ENCODE data around the gene KIAA0753. TPM values are rescaled to one million over a fixed set of nuclear protein-coding genes. Genes with fewer than 3 reads are reported as not detected.

The KIAA0753 gene
- polyA plus RNA-seq, 3 donors from 2014 or later: 0.19 to 2.0 (median 1.1) TPM

GRCh38 chr17:6632530-6632929 lies 8.0 kb downstream of the KIAA0753 start:
- H3K27me3 Mint-ChIP-seq (ENCODE audit: low read depth in 3 of 3): peaks cover 0 to 2% (median 0%) of the 10 kb centered on the region in 3 donors
- DNase-seq: no peak
- peaks cover 3 to 8% of the 10 kb centered on the region in 2 donors for H3K4me1 Mint-ChIP-seq
- no peak overlapping the region for H3K4me3 Mint-ChIP-seq
- no peak overlapping the region for H3K27ac Mint-ChIP-seq
- H3K9me3 Mint-ChIP-seq: no peaks in the 10 kb centered on the region
- peaks cover 27 to 48% (median 35%) of the 10 kb centered on the region in 3 donors for H3K36me3 Mint-ChIP-seq

GRCh38 chr17:6630390-6630789 lies 10.1 kb downstream of the KIAA0753 start:
- Mint-ChIP-seq H3K36me3 (peaks cover 27 to 57% (median 35%) of the 10 kb centered on the region in 3 donors), H3K27me3 (ENCODE audit: low read depth in 3 of 3) (peaks cover 0 to 2% (median 0%) of the 10 kb centered on the region in 3 donors)

DNA sequence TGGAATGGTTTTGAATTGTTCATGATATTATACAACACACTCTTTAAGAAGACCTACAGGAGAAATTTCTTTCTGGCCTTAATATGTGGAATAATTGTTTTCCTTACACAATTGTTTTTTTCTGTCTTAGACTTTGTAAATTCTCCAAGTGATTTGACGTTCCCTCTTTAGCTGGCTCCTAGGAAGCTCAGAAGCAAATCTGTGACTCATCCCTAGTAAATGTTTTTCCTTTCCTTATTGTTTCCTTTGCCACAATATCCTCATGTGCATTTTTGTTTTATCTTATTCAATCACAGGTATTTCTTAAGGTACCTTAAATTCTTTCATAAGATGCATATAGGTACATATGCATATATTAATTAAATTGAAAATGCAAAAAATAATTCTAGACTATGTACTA lies 13.5 kb downstream of the KIAA0753 start:
- Mint-ChIP-seq H3K27ac (no peak overlapping the region), H3K4me1 (peaks cover 6 to 19% of the 10 kb centered on the region in 2 donors), H3K27me3 (ENCODE audit: low read depth in 3 of 3) (peaks cover 0 to 2% (median 0%) of the 10 kb centered on the region in 3 donors), H3K9me3 (no peaks in the 10 kb centered on the region), H3K36me3 (peaks cover 22 to 46% (median 34%) of the 10 kb centered on the region in 3 donors), H3K4me3 (no peak overlapping the region)
- no peak for DNase-seq

More at GRCh38 chr17:6630390-6630789, 10.1 kb downstream of the KIAA0753 start:
- Mint-ChIP-seq H3K4me3 (no peak overlapping the region), H3K27ac (no peak overlapping the region), H3K9me3 (no peaks in the 10 kb centered on the region), H3K4me1 (peaks cover 6 to 19% of the 10 kb centered on the region in 2 donors)
- no peak for DNase-seq

DNA sequence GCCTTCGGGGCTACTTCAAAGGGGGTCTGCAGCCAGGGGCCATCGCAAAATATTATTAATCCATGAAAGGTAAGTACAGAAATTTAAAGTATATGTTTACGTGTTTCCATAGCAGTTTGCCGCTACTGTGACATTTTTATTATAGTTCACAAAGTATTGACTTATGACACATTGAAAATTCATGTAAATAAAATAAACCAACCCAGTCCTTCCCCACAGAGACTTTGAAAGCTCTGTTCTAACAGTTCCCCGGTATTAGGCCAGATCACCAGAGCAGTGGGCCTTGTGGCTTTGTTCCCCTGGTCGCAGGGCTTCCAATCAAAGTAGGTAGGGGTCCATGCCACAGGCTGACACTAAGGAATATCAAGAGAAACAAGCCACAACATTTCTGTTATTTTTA lies 13.9 kb downstream of the KIAA0753 start:
- no peaks in the 10 kb centered on the region for H3K9me3 Mint-ChIP-seq
- peaks cover 22 to 46% (median 34%) of the 10 kb centered on the region in 3 donors for H3K36me3 Mint-ChIP-seq
- no peak overlapping the region for H3K4me3 Mint-ChIP-seq
- H3K4me1 Mint-ChIP-seq: peaks cover 6 to 19% of the 10 kb centered on the region in 2 donors
- DNase-seq: no peak
- peaks cover 0 to 2% (median 0%) of the 10 kb centered on the region in 3 donors for H3K27me3 Mint-ChIP-seq (ENCODE audit: low read depth in 3 of 3)
- H3K27ac Mint-ChIP-seq: no peak overlapping the region

- Mint-ChIP-seq H3K27me3 (ENCODE audit: low read depth in 3 of 3) (no peaks in the 10 kb centered on the region), H3K27ac (no peak overlapping the region), H3K4me1 (peaks cover 6 to 19% of the 10 kb centered on the region in 2 donors), H3K4me3 (no peak overlapping the region), H3K9me3 (no peaks in the 10 kb centered on the region), H3K36me3 (peaks cover 17 to 42% (median 22%) of the 10 kb centered on the region in 3 donors)
- no peak for DNase-seq
Measured at GRCh38 chr17:6623941-6624340, 16.6 kb downstream of the KIAA0753 start.

GRCh38 chr17:6611231-6611630 lies 29.3 kb downstream of the KIAA0753 start:
- Mint-ChIP-seq H3K4me1 (no peaks in the 10 kb centered on the region), H3K27ac (no peak overlapping the region), H3K27me3 (ENCODE audit: low read depth in 3 of 3) (no peaks in the 10 kb centered on the region), H3K36me3 (peaks cover 11 to 35% (median 15%) of the 10 kb centered on the region in 3 donors), H3K9me3 (no peaks in the 10 kb centered on the region), H3K4me3 (no peak overlapping the region)
- no peak for DNase-seq

- Mint-ChIP-seq H3K4me1 (no peaks in the 10 kb centered on the region), H3K36me3 (peaks cover 19 to 47% (median 23%) of the 10 kb centered on the region in 3 donors), H3K4me3 (no peak overlapping the region), H3K27me3 (ENCODE audit: low read depth in 3 of 3) (no peaks in the 10 kb centered on the region), H3K9me3 (no peaks in the 10 kb centered on the region), H3K27ac (no peak overlapping the region)
- DNase-seq: no peak
Measured at GRCh38 chr17:6610011-6610410, 30.5 kb downstream of the KIAA0753 start.

DNA sequence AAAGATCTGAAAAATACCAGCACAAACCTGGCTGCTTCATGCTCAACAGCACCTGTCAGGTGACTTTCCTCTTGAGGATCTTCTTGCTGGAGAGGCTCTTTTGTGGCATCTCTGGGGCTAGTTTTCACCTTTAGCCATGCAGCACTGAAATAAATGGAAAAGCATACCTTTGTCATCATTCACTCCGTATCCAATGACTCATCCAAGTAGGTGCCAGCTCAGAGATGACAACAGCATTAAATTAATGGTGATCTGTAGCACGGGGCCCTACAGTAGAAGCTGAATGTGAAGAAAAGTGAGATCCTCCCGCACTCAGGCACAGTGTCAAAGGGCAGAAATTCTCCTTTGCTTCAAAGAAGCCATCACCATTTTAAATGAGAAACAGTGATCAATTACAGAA lies 32.2 kb downstream of the KIAA0753 start:
- H3K4me3 Mint-ChIP-seq: no peak overlapping the region
- peaks cover 18 to 50% (median 27%) of the 10 kb centered on the region in 3 donors for H3K36me3 Mint-ChIP-seq
- no peaks in the 10 kb centered on the region for H3K27me3 Mint-ChIP-seq (ENCODE audit: low read depth in 3 of 3)
- H3K9me3 Mint-ChIP-seq: no peaks in the 10 kb centered on the region
- H3K4me1 Mint-ChIP-seq: no peaks in the 10 kb centered on the region
- DNase-seq: no peak
- no peak overlapping the region for H3K27ac Mint-ChIP-seq

DNA sequence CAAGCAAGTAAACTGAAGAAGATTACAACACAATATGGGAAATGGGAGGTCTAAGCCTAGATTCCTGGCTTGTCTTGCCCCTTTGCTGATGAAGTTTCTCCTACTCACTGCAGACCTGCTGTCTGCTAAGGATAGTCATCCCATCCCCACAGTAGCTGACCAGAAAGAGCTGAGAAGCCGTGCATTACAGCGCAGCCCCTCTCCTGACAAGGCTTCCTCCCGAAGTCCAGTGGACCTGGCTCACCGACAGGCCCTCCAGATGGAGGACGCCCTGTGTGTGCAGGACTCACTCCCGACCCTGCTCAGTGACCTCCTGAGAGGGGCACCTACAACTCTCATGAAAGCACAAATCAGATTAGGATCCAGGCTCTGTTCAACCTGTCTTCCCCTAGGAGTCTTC lies 35.4 kb downstream of the KIAA0753 start:
- H3K27ac Mint-ChIP-seq: no peak overlapping the region
- H3K27me3 Mint-ChIP-seq (ENCODE audit: low read depth in 3 of 3): no peaks in the 10 kb centered on the region
- no peak for DNase-seq
- H3K4me1 Mint-ChIP-seq: no peaks in the 10 kb centered on the region
- no peaks in the 10 kb centered on the region for H3K9me3 Mint-ChIP-seq
- peaks cover 27 to 62% (median 30%) of the 10 kb centered on the region in 3 donors for H3K36me3 Mint-ChIP-seq
- H3K4me3 Mint-ChIP-seq: no peak overlapping the region

DNA sequence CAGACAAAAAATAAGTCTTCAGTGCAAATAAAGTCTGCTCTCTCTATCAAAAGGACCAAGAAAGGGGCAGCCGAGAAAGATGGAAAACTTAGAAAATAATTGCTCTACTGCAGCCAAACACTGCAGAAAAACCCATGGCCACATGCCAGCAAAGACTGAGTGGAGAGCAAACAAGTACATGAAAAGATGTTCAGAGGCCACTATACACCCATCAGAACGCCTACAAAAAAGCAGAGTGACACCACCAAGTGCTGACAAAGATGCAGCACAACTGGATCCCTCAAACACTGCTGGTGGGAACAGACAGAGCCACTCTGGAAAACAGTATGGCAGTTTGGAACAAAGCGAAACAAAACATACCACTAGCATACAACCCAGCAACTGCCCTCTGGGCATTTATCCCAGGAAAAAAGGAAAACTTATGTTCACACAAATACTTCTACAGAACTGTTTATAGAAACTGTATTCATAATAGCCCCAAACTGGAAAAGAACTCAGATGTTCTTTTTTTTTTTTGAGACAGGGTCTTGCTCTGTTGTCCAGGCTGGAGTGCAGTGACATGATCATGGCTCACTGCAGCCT lies 36.7 kb downstream of the KIAA0753 start:
- Mint-ChIP-seq H3K36me3 (peaks cover 26 to 62% (median 28%) of the 10 kb centered on the region in 3 donors), H3K4me3 (no peak overlapping the region), H3K27me3 (ENCODE audit: low read depth in 3 of 3) (no peaks in the 10 kb centered on the region), H3K27ac (no peak overlapping the region), H3K9me3 (no peaks in the 10 kb centered on the region), H3K4me1 (no peaks in the 10 kb centered on the region)
- no peak for DNase-seq

DNA sequence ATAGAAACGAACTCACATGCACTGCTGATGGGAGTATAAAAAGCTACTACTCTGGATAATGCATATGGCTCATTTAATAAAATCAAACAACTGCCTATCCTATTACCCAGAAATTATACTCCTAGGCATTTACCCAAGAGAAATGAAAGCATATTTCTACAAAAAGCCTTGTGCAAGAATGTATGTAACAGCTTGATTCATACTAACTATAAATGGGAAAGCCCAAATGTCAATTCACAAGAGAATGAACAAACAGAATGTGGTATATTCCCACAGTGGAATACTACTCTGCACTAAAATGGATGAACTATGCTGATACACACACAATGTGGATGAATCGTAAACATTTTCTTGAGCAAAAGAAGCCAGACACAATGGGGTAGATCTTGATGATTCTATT lies 38.4 kb downstream of the KIAA0753 start:
- H3K4me3 Mint-ChIP-seq: no peak overlapping the region
- H3K4me1 Mint-ChIP-seq: no peaks in the 10 kb centered on the region
- H3K27ac Mint-ChIP-seq: no peak overlapping the region
- DNase-seq: no peak
- peaks cover 22 to 66% (median 31%) of the 10 kb centered on the region in 3 donors for H3K36me3 Mint-ChIP-seq
- no peaks in the 10 kb centered on the region for H3K27me3 Mint-ChIP-seq (ENCODE audit: low read depth in 3 of 3)
- H3K9me3 Mint-ChIP-seq: no peaks in the 10 kb centered on the region

DNA sequence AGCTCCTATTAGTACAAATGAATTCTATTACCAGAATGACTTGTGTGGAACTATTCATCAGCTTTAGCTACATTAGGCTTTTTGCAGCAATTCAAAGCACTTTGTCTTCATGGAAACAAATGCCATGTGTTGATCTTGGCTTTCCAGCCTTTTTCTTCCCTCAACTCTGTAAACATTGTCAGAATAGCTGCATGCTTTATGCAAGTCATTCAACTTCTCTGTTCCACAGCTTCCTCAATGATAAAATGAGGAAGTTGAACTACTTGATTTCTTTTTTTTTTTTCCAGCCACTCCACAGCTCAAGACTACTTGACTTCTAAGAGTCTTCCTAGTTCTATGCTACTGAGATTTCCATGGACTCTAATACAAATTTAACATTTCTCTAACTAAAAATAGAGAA lies 41.1 kb downstream of the KIAA0753 start:
- H3K9me3 Mint-ChIP-seq: no peaks in the 10 kb centered on the region

GRCh38 chr17:6597727-6598126 lies 42.8 kb downstream of the KIAA0753 start:
- Mint-ChIP-seq H3K27me3 (ENCODE audit: low read depth in 3 of 3) (peaks cover 0 to 2% (median 0%) of the 10 kb centered on the region in 3 donors), H3K9me3 (no peaks in the 10 kb centered on the region)

More for the DNA sequence above, 41.1 kb downstream of the KIAA0753 start:
- Mint-ChIP-seq H3K27ac (no peak overlapping the region), H3K4me3 (no peak overlapping the region), H3K27me3 (ENCODE audit: low read depth in 3 of 3) (no peaks in the 10 kb centered on the region), H3K4me1 (no peaks in the 10 kb centered on the region), H3K36me3 (peaks cover 19 to 57% (median 20%) of the 10 kb centered on the region in 3 donors)
- DNase-seq: no peak

GRCh38 chr17:6596941-6597340 lies 43.6 kb downstream of the KIAA0753 start:
- H3K36me3 Mint-ChIP-seq: peaks cover 30 to 56% (median 36%) of the 10 kb centered on the region in 3 donors
- no peaks in the 10 kb centered on the region for H3K4me1 Mint-ChIP-seq
- no peak overlapping the region for H3K4me3 Mint-ChIP-seq
- peaks cover 0 to 2% (median 0%) of the 10 kb centered on the region in 3 donors for H3K27me3 Mint-ChIP-seq (ENCODE audit: low read depth in 3 of 3)
- H3K9me3 Mint-ChIP-seq: no peaks in the 10 kb centered on the region
- DNase-seq: no peak
- H3K27ac Mint-ChIP-seq: no peak overlapping the region

More at GRCh38 chr17:6597727-6598126, 42.8 kb downstream of the KIAA0753 start:
- no peak overlapping the region for H3K4me3 Mint-ChIP-seq
- no peaks in the 10 kb centered on the region for H3K4me1 Mint-ChIP-seq
- H3K27ac Mint-ChIP-seq: no peak overlapping the region
- peaks cover 24 to 58% (median 28%) of the 10 kb centered on the region in 3 donors for H3K36me3 Mint-ChIP-seq
- DNase-seq: no peak

DNA sequence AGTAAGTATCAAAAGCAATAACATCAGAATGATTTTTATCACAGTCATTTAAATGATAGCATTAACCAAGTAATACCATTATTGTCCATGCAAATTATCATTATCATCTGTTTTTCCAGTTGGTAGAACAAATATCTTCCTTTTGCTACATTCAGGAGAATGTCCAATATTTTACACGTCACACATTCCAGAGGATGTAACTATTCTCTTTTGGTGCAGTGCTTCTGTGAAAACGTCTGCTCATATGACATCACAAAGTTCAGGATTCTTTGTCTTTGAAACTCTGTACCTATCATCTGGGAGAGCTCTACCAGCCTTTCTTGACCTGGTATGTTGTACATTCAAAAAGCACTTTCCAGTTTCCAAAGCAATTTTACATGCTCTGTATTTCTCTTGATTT lies 44.0 kb downstream of the KIAA0753 start:
- Mint-ChIP-seq H3K4me1 (no peaks in the 10 kb centered on the region), H3K27me3 (ENCODE audit: low read depth in 3 of 3) (peaks cover 0 to 2% (median 0%) of the 10 kb centered on the region in 3 donors), H3K27ac (no peak overlapping the region), H3K4me3 (no peak overlapping the region), H3K36me3 (peaks cover 31 to 57% (median 40%) of the 10 kb centered on the region in 3 donors), H3K9me3 (no peaks in the 10 kb centered on the region)
- DNase-seq: no peak

Measured in immature natural killer cell (primary cell).